HG03469 (cell line): ENCODE results near the gene CYP1A2.
"Not testable (repeated sequence)": the region's sequence is repeated elsewhere in the genome, so short reads cannot be mapped to it uniquely, and the experiment has no call there.

ENCODE experiments used
- ATAC-seq: cut with Tn5 transposase; IDR thresholded peaks from one replicate; pipeline ENCODE4 v1.9.1; 2021; ENCODE audit warnings: mild to moderate bottlenecking, moderate library complexity, moderate number of reproducible peaks; ENCODE audit not compliant: unreplicated experiment

CYP1A2 gene

GRCh38 chr15:74748322-74748946, at the start of gene CYP1A2:
TSS of gene CYP1A2 (plus strand) at chr15:74748845. CDS start at chr15:74749739, 894 bp downstream.
- no peak for ATAC-seq

GRCh38 chr15:74709011-74709410, 39.6 kb upstream of the CYP1A2 start:
- ATAC-seq, result no peak

- no peak for ATAC-seq
Observed at GRCh38 chr15:74709892-74710291, 38.8 kb upstream of the CYP1A2 start.

GRCh38 chr15:74710319-74711094, 38.1 kb upstream of the CYP1A2 start:
- no peak for ATAC-seq

- no peak for ATAC-seq
Observed at GRCh38 chr15:74712311-74712710, 36.3 kb upstream of the CYP1A2 start.

- no peak for ATAC-seq
Observed at GRCh38 chr15:74716651-74717050, 32.0 kb upstream of the CYP1A2 start.

GRCh38 chr15:74722591-74722990, 26.1 kb upstream of the CYP1A2 start:
- no peak for ATAC-seq

GRCh38 chr15:74723187-74723586, 25.5 kb upstream of the CYP1A2 start:
- no peak for ATAC-seq

- ATAC-seq, result no peak
Observed at GRCh38 chr15:74723754-74724334, 24.8 kb upstream of the CYP1A2 start.

- ATAC-seq, result no peak
Observed at GRCh38 chr15:74724570-74725224, 23.9 kb upstream of the CYP1A2 start.

- ATAC-seq, result no peak
Observed at GRCh38 chr15:74725225-74725774, 23.3 kb upstream of the CYP1A2 start, which contains the start of gene CYP1A1. TSS of gene CYP1A1 (minus strand) at chr15:74725528. CDS start at chr15:74723097, 2,431 bp downstream.

GRCh38 chr15:74725845-74726773, 22.5 kb upstream of the CYP1A2 start:
- no peak for ATAC-seq

GRCh38 chr15:74726774-74727164, 21.9 kb upstream of the CYP1A2 start:
- no peak for ATAC-seq

GRCh38 chr15:74727727-74728126, 20.9 kb upstream of the CYP1A2 start:
- ATAC-seq, result no peak

GRCh38 chr15:74728699-74729098, 19.9 kb upstream of the CYP1A2 start:
- not testable (repeated sequence) for ATAC-seq

- not testable (repeated sequence) for ATAC-seq
Observed at GRCh38 chr15:74729372-74729771, 19.3 kb upstream of the CYP1A2 start.

GRCh38 chr15:74730619-74731316, 17.9 kb upstream of the CYP1A2 start:
- ATAC-seq, result no peak

- ATAC-seq, result no peak
Observed at GRCh38 chr15:74732846-74733245, 15.8 kb upstream of the CYP1A2 start.

- ATAC-seq, result no peak
Observed at GRCh38 chr15:74733269-74733668, 15.4 kb upstream of the CYP1A2 start.
